Activated CD4-positive, CD25-positive, alpha-beta regulatory T cell treated with anti-CD3 and anti-CD28 coated beads, Interleukin-2, amount 50 U/mL, for 24 hours (primary cell): ENCODE measurements around the gene FKBP2.
A peak's percentile ranks its signal among the peaks of the same experiment; 100 is the strongest.

Experiments
- ATAC-seq, 2 donors: fragments of 150-1000 bp; cut with Tn5 transposase; one replicate each; pipeline ENCODE4 v1.10.0; 2021; ENCODE audit warnings: mild to moderate bottlenecking in 1 of 2, moderate library complexity in 1 of 2

Gene FKBP2

DNA sequence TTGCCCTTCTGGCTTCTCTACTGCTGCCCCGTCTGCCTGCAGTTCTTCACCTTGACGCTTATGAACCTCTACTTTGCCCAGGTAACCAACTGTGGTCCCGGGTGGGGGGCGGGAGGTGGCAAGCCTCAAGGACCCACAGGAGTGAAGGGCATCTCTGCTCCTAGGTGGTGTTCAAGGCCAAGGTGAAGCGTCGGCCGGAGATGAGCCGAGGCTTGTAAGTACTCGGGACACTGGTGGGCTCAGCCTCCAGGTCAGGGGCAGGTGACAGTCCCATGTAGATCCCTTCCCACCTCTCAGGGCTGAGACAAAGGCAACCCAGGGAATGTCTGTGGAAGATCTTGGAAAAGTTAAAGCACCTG is 45.9 kb downstream of the FKBP2 start:
- no peak for ATAC-seq

DNA sequence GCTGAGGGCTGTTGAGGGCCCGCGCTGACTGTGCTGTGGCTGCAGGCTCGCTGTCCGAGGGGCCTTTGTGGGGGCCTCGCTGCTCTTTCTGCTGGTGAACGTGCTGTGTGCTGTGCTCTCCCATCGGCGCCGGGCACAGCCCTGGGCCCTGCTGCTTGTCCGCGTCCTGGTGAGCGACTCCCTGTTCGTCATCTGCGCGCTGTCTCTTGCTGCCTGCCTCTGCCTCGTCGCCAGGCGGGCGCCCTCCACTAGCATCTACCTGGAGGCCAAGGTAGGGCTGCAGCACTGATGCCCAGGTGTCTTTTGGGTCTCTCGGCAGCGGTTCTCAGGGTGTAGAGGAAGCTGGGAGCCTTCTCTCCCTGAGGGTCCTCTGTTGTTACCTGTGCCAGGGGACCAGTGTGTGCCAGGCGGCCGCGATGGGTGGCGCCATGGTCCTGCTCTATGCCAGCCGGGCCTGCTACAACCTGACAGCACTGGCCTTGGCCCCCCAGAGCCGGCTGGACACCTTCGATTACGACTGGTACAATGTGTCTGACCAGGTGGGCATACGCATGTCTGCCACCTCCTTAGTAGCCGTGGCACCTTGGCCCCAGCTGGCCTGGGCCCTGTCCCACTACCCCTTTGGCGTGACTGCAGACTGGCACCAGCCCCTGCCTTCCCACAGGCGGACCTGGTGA is 46.9 kb downstream of the FKBP2 start:
- ATAC-seq = no peak

DNA sequence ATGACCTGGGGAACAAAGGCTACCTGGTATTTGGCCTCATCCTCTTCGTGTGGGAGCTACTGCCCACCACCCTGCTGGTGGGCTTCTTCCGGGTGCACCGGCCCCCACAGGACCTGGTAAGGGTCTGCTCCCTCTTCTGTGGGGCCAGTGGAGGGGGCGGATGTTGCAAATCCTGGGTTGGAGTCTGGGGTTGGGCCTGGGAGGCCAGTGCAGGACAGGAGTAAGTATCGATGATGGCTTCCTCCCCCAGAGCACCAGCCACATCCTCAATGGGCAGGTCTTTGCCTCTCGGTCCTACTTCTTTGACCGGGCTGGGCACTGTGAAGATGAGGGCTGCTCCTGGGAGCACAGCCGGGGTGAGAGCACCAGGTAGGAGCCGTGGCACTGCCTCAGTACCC is 47.5 kb downstream of the FKBP2 start:
- no peak for ATAC-seq

DNA sequence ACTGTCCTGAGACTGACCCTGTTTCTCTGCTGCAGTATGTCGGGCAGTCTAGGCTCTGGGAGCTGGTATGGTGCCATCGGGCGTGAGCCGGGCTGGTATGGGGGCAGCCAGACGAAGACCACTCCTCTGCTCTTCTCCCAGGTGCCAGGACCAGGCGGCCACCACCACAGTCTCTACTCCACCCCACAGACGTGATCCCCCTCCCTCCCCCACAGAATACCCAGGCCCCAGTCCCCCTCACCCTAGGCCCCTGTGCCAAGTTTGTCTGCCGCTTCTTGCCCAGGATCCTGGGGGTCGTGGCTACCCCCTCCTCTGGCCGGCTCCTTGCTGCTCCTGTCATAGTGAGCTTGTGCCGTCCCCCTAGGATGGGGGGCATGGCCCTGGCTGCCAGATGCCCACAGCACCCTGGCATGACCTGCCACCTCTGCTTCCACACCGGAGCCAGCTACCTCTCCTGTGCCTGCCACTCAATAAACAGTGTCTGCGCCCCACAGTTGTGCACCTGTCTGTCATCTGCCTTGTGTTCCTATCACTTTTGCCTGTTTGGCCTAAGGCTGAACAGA is 48.2 kb downstream of the FKBP2 start:
- no peak for ATAC-seq

DNA sequence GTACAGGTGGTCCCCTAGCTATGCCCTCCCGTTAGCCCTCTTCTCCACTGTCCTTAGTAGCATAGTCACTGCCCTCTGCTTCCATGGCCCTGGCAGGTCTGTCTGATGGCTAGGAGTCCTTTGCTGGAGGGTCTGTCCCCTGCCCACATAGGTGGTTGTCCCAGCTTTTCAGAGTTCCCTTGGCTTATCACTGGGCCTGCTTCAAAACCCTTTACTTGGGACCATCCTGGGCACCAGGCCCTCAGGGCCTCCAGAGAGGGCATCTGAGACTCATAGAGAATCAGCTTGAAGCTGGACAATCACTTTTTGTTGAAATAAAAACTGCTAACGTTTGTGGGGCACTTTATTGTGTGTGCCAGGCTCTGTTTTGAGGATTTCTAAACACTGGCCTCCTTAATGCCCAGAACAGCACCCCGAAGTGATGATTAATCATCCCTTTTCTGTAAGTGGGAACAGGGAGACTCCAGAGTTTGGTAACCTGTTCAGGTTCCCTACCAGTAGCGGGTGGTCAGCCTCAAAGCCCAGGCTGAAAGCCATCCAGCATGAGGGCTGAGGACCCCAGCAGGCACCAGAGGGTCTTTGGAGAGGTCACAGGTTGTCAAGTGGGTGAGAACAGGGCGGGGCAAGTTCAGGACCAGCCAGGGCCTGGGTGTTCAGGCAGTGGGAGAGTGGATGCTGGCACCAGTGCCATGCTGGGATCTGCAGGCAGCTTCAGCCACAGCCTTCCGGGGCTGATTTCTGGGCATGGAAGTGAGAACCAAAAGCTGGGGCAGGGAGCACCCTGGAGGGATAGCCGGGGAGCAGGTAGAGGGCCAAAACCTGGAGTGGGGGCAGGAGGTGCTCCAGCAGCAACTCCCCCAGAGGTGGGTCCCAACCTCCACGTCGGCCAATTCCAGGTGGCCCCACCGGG is 49.7 kb downstream of the FKBP2 start:
- ATAC-seq = no peak

DNA sequence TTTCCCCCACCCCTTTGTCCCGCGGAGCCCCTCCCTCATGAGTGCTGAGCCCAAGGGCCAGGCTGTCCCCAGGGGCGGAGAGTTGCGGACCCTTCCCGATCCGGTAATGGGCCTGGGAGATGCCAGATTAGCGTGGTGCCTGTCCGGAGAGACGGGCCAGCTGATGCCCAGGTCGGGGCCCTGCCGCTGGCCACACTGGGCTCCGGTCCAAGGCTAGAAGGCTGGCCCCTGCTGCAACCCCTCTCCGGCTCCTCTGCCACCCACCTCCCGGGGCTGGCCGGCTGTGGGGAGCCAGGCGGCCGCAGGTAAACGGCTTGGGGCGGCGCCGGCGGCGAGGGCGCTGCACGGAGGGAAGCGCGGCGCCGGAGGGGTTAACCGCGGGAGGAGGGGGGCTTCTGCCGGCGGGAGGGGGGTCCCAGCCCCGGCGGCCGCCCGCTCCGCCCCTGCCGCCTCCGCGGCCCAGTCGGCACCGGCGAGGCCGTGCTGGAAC is 50.4 kb downstream of the FKBP2 start, which contains the start of gene KCNK4:
Gene KCNK4 (plus strand): TSS at position 41 of the 490 bp plus-strand sequence. CDS start 1,717 bp downstream, outside the sequence.
- no peak for ATAC-seq

DNA sequence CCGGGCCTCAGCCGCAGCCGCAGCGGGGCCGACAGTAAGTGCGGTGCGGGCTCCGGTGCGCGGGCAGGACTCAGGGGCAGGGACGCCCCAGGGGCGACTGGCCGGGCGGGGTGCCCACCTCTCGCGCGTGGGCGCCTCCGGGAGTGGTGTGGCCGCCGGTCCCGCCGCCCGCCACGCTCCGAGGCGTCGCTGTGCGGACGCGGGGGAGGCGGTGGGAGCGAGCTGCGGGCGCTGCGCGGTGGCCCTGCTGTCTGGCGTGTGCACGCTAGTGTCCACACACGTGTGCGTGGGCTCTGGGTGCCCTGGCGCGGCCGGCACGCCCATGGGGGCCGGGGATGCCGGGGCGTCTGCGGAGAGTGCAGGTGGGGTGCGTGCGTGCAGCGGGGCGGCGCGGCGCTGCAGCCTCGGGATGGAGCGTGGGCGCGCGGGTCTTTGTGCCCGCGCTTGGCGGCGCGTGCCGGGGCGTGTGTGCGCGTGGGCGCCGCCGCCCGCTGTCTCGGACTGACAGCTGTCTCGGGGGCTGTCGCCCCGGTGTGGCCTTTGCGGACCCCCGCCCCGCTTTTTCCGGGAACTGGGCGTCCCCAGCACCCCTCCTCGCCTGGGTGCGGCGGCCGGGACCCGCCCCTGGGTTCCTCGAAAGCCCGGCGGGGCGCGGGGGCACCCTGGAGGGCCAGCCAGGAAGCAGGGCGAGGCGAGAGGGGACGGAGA is 51.0 kb downstream of the FKBP2 start:
- peak; percentile 42 to 57 for ATAC-seq

DNA sequence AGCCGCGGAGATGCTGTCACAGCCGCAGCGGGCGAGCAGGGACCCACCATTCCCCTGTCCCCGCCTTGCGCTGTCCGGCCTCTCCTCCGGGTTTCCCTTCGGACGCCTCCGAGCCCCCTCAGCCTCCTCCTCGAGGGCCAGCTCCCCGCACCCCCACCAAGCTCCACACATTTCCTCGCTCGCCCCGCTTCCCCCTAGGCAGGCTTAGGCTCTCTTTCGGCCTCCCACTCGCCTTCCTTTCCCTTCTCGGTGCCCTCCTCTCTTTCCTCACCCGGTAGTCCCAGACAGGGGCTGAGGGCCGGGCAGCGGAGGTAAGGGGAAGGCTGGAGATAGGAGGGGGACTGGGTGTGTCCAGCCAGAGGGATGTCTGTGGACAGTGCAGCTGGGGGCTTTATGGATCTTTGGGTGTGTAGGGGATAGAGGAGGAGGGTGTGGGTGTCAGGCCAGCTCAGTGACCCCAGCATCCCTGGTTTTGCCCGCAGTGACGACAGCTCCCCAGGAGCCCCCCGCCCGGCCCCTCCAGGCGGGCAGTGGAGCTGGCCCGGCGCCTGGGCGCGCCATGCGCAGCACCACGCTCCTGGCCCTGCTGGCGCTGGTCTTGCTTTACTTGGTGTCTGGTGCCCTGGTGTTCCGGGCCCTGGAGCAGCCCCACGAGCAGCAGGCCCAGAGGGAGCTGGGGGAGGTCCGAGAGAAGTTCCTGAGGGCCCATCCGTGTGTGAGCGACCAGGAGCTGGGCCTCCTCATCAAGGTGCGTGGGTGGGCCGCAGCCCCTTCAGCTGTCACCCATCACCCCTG is 51.8 kb downstream of the FKBP2 start:
- no peak for ATAC-seq
